ENCODE results near the gene DAPP1. TPM values are rescaled to one million over a fixed set of nuclear protein-coding genes. Genes with fewer than 3 reads are reported as not detected.
"Not testable (repeated sequence)": the region's sequence is repeated elsewhere in the genome, so short reads cannot be mapped to it uniquely, and the experiment has no call there.

DAPP1 gene
- total RNA-seq, 2 experiments from 2014 or later: 24.7 to 25.9 TPM

DNA sequence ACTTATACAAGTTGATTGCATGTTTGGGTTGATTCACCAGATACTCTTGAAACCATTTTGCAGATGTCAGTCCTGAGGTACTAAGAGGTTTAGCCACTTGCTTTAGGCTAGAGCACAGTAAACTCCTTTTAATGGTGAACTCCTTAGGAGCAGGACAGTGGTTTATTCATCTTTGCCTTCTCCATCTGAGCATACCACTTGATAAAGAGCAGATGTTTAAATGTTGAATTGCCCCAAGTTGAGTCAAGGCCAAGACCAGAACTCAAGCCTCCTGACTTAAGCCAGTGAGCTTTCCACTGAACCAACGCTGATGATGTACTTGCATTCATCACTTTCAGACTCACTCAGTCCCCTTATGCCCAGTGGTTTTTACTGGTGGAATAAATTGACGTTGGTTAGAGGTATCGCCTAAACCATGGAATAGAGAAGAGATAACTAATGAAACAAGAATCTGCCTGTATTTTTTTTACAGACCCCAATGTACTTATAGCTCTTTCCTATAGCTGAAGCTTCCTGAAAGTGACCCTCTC lies 7.5 kb downstream of the DAPP1 start:
- H3K27me3 Mint-ChIP-seq: no peaks in the 10 kb centered on the region
- H3K4me3 Mint-ChIP-seq: no peak overlapping the region
- intact Hi-C loops (cut with DNase I, micrococcal nuclease): no loop called here
- H3K9me3 Mint-ChIP-seq (ENCODE audit: low read depth): no peaks in the 10 kb centered on the region
- peaks cover 20% of the 10 kb centered on the region for H3K36me3 Mint-ChIP-seq (ENCODE audit: low read depth)
- ATAC-seq (peak; percentile 50), DNase-seq (no peak)
- peaks cover 67% of the 10 kb centered on the region for H3K4me1 Mint-ChIP-seq
- CTCF ChIA-PET: interaction anchor here (1.5 kb wide), 1 partner anchor 12 kb away, joined by 5 read pairs; no protein-coding TSS in a partner anchor
- H3K27ac Mint-ChIP-seq: peak overlapping the region; percentile 14
- POLR2A ChIA-PET: no interaction called here

DNA sequence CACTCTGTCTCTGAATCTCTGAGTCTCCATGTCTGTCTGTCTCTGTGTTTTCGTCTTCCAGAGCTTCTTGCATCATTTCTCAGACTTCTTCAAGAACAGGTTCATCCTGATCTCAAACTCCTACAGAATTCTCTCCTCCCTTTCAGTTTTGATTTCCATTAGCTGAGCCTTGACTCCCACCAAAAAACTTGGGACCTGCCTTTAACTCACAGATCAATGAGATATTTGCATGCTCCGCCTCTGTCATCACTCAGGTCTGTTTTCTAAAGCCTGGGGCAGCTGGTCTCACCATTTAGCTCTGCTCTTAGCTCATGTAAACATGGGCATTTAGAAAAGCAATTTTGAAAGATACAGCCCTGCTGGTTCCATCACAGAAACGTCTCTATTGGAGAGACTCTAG lies 8.6 kb downstream of the DAPP1 start:
- ChIA-PET CTCF (interaction anchor here (1.0 to 1.5 kb wide), 2 partner anchors 14 to 22 kb away, joined by 5 to 7 read pairs; no protein-coding TSS in a partner anchor), POLR2A (no interaction called here)
- Mint-ChIP-seq H3K36me3 (ENCODE audit: low read depth) (peaks cover 17% of the 10 kb centered on the region), H3K4me1 (peaks cover 59% of the 10 kb centered on the region), H3K9me3 (ENCODE audit: low read depth) (no peaks in the 10 kb centered on the region), H3K4me3 (no peak overlapping the region), H3K27me3 (no peaks in the 10 kb centered on the region), H3K27ac (peak overlapping the region; percentile 5)
- ATAC-seq: no peak
- intact Hi-C loops (cut with DNase I, micrococcal nuclease): no loop called here
- no peak for DNase-seq

DNA sequence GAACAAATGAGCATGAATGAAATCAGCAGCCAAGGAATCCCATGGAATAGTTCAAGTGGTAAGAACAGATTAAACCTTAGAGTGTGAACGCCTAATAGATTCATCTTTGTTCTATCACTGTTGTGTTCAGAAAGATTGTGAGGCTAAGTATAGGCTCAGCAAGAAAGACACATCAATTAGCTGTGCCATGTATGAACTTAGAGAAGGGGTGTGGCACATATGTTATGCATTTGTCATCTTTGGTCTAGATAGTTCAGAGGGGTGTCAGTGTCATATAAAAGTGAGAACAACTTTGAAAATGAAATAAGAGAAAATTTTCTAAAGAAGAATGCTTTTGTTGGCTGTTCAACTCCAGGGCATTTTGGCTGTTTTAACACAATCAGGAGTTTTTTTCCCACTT lies 9.4 kb downstream of the DAPP1 start:
- H3K36me3 Mint-ChIP-seq (ENCODE audit: low read depth): peaks cover 17% of the 10 kb centered on the region
- no peak overlapping the region for H3K27ac Mint-ChIP-seq
- DNase-seq: no peak
- no peaks in the 10 kb centered on the region for H3K9me3 Mint-ChIP-seq (ENCODE audit: low read depth)
- ChIA-PET POLR2A (no interaction called here), CTCF (interaction anchor here (0.6 kb wide), 1 partner anchor 19 kb away, joined by 3 read pairs; no protein-coding TSS in a partner anchor)
- no peak for ATAC-seq
- H3K27me3 Mint-ChIP-seq: no peaks in the 10 kb centered on the region
- no peak overlapping the region for H3K4me3 Mint-ChIP-seq
- peaks cover 59% of the 10 kb centered on the region for H3K4me1 Mint-ChIP-seq
- intact Hi-C loops (cut with DNase I, micrococcal nuclease): loop anchor here in 1 of 2 experiments (2.0 kb wide), 1 partner anchor 15 kb away; no protein-coding TSS in a partner anchor

DNA sequence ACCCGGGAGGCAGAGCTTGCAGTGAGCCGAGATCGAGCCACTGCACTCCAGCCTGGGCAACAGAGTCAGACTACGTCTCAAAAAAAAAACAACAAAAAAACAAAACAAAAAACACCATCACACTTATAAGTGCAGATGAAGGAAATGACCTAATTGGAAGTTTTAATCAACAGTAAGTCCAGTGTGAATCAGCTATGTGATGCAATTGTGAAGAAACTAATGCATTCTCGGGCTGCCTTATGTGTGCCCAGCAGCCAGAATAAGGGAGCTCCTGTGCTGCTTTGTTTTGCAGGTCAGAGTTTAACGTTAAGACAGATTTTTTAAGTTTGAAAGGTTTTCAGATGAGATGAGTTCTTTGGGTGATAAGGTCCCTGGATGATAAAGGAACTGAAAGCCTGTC lies 10.8 kb downstream of the DAPP1 start:
- CTCF ChIA-PET: interaction anchor here (0.7 to 3.9 kb wide), 7 partner anchors 10 to 105 kb away, joined by 3 to 17 read pairs (median 4); no protein-coding TSS in a partner anchor
- no peak for DNase-seq
- H3K27me3 Mint-ChIP-seq: no peaks in the 10 kb centered on the region
- ATAC-seq: peak; percentile 25
- intact Hi-C loops (cut with DNase I, micrococcal nuclease): loop anchor here in 1 of 2 experiments (2.0 kb wide), 1 partner anchor 13 kb away; no protein-coding TSS in a partner anchor
- no peaks in the 10 kb centered on the region for H3K9me3 Mint-ChIP-seq (ENCODE audit: low read depth)
- H3K4me3 Mint-ChIP-seq: no peak overlapping the region
- POLR2A ChIA-PET: interaction anchor here (0.6 to 1.0 kb wide), 2 partner anchors 11 to 367 kb away, joined by 4 to 5 read pairs; partner anchors contain the start of gene DAPP1
- H3K36me3 Mint-ChIP-seq (ENCODE audit: low read depth): peaks cover 14% of the 10 kb centered on the region
- H3K27ac Mint-ChIP-seq: peak overlapping the region; percentile 47
- peaks cover 45% of the 10 kb centered on the region for H3K4me1 Mint-ChIP-seq

DNA sequence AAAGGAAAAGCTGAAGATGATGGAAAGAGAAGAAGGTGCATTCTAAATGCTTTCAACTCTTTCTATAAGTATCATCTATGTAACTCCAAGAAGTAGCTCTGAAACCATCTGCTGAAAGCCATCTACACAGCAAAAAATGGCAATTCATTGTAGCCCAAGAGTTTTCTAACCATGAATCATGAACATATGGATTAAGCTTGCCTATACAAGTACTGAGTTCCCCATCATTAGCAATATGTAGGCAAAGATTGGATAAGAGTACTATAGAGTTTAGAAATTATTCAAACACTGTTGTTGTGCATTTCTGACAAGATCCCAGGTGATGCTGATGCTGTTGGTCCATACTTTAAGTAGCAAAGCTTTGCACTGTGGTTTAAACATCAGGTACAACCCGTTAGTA lies 11.2 kb downstream of the DAPP1 start:
- Mint-ChIP-seq H3K4me1 (peaks cover 40% of the 10 kb centered on the region), H3K27ac (peak overlapping the region; percentile 47), H3K4me3 (no peak overlapping the region), H3K27me3 (no peaks in the 10 kb centered on the region), H3K9me3 (ENCODE audit: low read depth) (no peaks in the 10 kb centered on the region), H3K36me3 (ENCODE audit: low read depth) (peaks cover 11% of the 10 kb centered on the region)
- ATAC-seq (no peak), DNase-seq (no peak)
- ChIA-PET POLR2A (interaction anchor here (0.6 to 1.2 kb wide), 3 partner anchors 11 to 367 kb away, joined by 3 to 5 read pairs (median 4); partner anchors contain the start of gene DAPP1), CTCF (interaction anchor here (0.7 to 3.9 kb wide), 10 partner anchors 10 to 104 kb away, joined by 3 to 17 read pairs (median 4); partner anchors contain the start of gene DAPP1)
- intact Hi-C loops (cut with DNase I, micrococcal nuclease): loop anchor here in 1 of 2 experiments (2.0 kb wide), 1 partner anchor 13 kb away; no protein-coding TSS in a partner anchor

DNA sequence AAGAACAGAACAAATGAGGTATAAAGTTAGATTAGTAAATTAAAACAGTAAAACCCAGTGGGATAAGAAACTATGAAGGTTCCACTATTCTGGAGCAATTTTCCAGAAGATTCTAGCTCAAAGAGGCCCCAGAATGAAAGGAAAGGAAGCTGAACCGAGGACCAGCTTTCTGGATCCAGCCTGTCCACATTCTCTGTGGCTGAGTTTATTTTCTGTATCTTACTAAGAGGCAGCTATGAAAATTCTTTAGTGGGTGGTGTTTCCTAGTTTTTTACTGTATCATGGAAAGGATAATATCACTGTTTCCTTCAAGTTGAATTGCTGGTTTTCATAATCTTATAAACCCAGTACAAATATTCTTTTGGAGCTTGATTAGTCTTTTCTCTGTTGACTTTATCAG lies 11.8 kb downstream of the DAPP1 start:
- Mint-ChIP-seq H3K27me3 (no peaks in the 10 kb centered on the region), H3K27ac (no peak overlapping the region), H3K9me3 (ENCODE audit: low read depth) (no peaks in the 10 kb centered on the region), H3K36me3 (ENCODE audit: low read depth) (peaks cover 10% of the 10 kb centered on the region), H3K4me1 (peaks cover 39% of the 10 kb centered on the region), H3K4me3 (no peak overlapping the region)
- no peak for DNase-seq
- no peak for ATAC-seq
- ChIA-PET POLR2A (interaction anchor here (1.2 kb wide), 1 partner anchor 19 kb away, joined by 3 read pairs; no protein-coding TSS in a partner anchor), CTCF (interaction anchor here (0.8 to 3.9 kb wide), 8 partner anchors 11 to 79 kb away, joined by 3 to 17 read pairs (median 4); partner anchors contain the start of gene DAPP1)
- intact Hi-C loops (cut with DNase I, micrococcal nuclease): no loop called here

DNA sequence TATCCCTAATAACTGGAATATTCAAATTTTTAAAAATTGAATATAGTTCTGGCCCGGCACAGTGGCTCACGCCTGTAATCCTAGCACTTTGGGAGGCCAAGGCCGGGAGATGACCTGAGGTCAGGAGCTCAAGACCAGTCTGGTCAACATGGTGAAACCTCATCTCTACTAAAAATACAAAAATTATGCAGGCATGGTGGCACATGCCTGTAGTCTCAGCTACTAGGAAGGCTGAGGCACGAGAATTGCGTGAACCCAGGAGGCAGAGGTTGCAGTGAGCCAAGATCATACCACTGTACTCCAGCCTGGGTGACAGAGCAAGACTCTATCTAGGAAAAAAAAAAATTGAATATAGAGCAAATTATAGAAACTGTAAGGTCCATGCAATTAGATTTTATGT lies 13.4 kb downstream of the DAPP1 start:
- POLR2A ChIA-PET, ATAC-seq: not testable (repeated sequence)

DNA sequence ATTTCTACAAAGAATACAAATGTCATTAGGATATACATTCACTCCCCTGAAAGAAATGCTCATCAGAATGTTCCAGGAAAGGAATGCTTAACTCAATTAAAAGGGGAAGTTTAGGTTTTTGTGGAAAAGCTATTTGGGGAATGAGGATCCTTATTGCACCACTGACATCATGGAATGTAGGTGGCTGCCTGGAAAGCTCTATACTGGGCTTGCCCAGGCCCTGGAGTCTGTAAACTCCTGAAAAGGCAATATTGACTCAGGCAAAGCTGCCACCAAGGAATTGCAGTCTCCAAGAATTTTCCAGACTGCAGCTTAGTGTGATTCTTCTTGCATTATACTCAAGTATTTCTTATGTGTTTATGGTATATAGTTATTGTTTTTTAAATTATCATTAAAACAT lies 15.7 kb downstream of the DAPP1 start:
- H3K9me3 Mint-ChIP-seq (ENCODE audit: low read depth): no peaks in the 10 kb centered on the region
- no peak overlapping the region for H3K27ac Mint-ChIP-seq
- CTCF ChIA-PET: interaction anchor here (0.6 kb wide), 1 partner anchor 122 kb away, joined by 3 read pairs; no protein-coding TSS in a partner anchor
- no peaks in the 10 kb centered on the region for H3K27me3 Mint-ChIP-seq
- POLR2A ChIA-PET: no interaction called here
- ATAC-seq (no peak), DNase-seq (no peak)
- peaks cover 14% of the 10 kb centered on the region for H3K4me1 Mint-ChIP-seq
- H3K36me3 Mint-ChIP-seq (ENCODE audit: low read depth): peaks cover 17% of the 10 kb centered on the region
- intact Hi-C loops (cut with DNase I, micrococcal nuclease): no loop called here
- no peak overlapping the region for H3K4me3 Mint-ChIP-seq

More for the DNA sequence above, 13.4 kb downstream of the DAPP1 start:
- CTCF ChIA-PET: interaction anchor here (1.0 to 3.9 kb wide), 6 partner anchors 9 to 55 kb away, joined by 3 to 17 read pairs (median 3); partner anchors contain the start of gene DAPP1
- intact Hi-C loops (cut with DNase I, micrococcal nuclease); H3K4me3 Mint-ChIP-seq; DNase-seq; H3K27ac Mint-ChIP-seq; H3K27me3 Mint-ChIP-seq; H3K9me3 Mint-ChIP-seq (ENCODE audit: low read depth); H3K36me3 Mint-ChIP-seq (ENCODE audit: low read depth): not testable (repeated sequence)
- peaks cover 24% of the 10 kb centered on the region for H3K4me1 Mint-ChIP-seq

DNA sequence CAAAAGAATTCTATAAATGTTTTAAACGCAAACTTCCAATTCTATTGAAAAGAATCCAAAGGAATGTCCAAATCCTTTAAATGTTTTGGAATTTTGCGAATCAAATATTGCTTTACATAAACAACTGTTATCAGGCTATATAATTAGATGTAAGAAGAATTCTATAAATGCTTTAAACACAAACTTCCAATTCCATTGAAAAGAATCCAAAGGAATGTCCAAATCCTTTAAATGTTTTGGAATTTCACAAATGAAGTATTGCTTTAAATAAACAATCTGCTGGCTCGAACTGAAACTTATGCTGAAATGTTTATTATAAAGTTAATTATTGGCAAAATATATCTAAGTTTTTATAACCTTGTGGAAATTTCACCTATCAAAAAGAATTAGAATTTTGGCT lies 16.1 kb downstream of the DAPP1 start:
- Mint-ChIP-seq H3K9me3 (ENCODE audit: low read depth) (no peaks in the 10 kb centered on the region), H3K4me3 (no peak overlapping the region), H3K4me1 (peaks cover 10% of the 10 kb centered on the region), H3K27me3 (no peaks in the 10 kb centered on the region), H3K36me3 (ENCODE audit: low read depth) (peaks cover 17% of the 10 kb centered on the region), H3K27ac (no peak overlapping the region)
- intact Hi-C loops (cut with DNase I, micrococcal nuclease): no loop called here
- ATAC-seq (no peak), DNase-seq (no peak)
- CTCF ChIA-PET: no interaction called here
- POLR2A ChIA-PET: interaction anchor here (0.7 kb wide), 1 partner anchor 122 kb away, joined by 3 read pairs; no protein-coding TSS in a partner anchor

DNA sequence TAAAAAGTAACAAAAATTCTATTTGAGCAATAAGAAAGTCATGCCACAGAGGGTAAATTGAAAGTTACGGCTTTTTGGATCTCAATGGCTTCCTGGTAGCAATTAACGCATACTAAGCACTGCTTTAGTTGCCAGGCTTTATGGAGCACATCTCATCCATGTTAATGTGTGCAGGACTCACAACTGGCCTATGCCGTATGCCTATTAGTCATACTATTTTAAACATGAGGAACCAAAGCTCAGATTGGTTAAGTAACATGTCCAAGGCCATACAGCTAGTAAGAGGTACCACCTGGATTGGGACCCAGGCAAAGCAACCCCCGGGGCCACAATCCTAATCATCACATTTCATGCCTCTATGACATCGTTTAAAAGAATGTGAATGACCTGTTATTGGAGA lies 17.1 kb downstream of the DAPP1 start:
- Mint-ChIP-seq H3K9me3 (ENCODE audit: low read depth) (no peaks in the 10 kb centered on the region), H3K4me3 (no peak overlapping the region), H3K36me3 (ENCODE audit: low read depth) (peaks cover 17% of the 10 kb centered on the region), H3K27ac (no peak overlapping the region), H3K27me3 (no peaks in the 10 kb centered on the region), H3K4me1 (peaks cover 2% of the 10 kb centered on the region)
- no peak for DNase-seq
- ChIA-PET CTCF (interaction anchor here (0.5 to 0.6 kb wide), 2 partner anchors 26 to 787 kb away, joined by 3 to 4 read pairs; no protein-coding TSS in a partner anchor), POLR2A (no interaction called here)
- intact Hi-C loops (cut with DNase I, micrococcal nuclease): no loop called here
- no peak for ATAC-seq

DNA sequence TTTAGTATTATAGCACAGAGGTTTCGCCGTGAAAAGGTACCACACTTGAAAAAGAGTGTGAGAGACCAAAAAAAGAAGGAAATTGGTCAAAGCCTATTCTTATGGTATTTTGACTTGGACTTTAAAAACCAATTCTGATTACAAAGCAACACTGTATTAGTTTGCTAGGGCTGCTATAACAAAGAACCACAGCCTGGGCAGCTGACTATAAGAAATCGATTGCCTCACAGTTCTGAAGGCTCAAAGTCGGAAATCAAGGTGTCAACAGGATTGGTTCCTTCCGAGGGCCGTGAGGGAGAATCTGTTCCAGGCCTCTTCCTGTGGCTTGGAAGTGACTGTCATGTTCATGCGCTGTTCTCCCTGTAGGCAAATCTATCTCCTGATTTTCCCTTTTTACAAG lies 17.9 kb downstream of the DAPP1 start:
- H3K36me3 Mint-ChIP-seq (ENCODE audit: low read depth): peaks cover 19% of the 10 kb centered on the region
- ATAC-seq (no peak), DNase-seq (no peak)
- H3K9me3 Mint-ChIP-seq (ENCODE audit: low read depth): no peaks in the 10 kb centered on the region
- CTCF ChIA-PET: interaction anchor here (0.5 kb wide), 1 partner anchor 27 kb away, joined by 3 read pairs; no protein-coding TSS in a partner anchor
- H3K4me3 Mint-ChIP-seq: no peak overlapping the region
- intact Hi-C loops (cut with DNase I, micrococcal nuclease): no loop called here
- H3K27me3 Mint-ChIP-seq: no peaks in the 10 kb centered on the region
- H3K4me1 Mint-ChIP-seq: peaks cover 2% of the 10 kb centered on the region
- POLR2A ChIA-PET: no interaction called here
- no peak overlapping the region for H3K27ac Mint-ChIP-seq

DNA sequence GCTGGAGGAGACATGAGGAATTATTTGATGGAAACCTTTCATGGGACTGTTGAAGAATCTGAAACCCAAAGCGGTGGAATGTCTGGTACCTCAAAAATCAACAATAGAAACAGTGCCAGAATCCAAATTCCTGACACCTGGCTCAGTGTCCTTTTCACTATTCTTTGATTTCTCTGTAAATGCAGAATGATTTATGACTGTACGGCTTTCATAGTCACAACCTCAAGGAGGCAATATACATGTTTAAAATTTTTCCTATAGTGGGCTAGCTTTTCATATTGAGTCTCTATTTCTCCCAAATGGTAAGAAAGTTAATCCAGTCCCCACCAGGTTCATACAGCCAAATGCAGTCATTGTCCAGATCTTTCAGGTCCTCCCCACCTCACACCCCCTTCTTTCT lies 19.3 kb downstream of the DAPP1 start:
- POLR2A ChIA-PET: no interaction called here

More for the DNA sequence above, 19.3 kb downstream of the DAPP1 start:
- no peak overlapping the region for H3K4me3 Mint-ChIP-seq
- CTCF ChIA-PET: interaction anchor here (1.0 to 1.2 kb wide), 3 partner anchors 24 to 49 kb away, joined by 3 to 4 read pairs (median 3); no protein-coding TSS in a partner anchor
- ATAC-seq (no peak), DNase-seq (no peak)
- no peaks in the 10 kb centered on the region for H3K27me3 Mint-ChIP-seq
- peaks cover 6% of the 10 kb centered on the region for H3K4me1 Mint-ChIP-seq
- H3K27ac Mint-ChIP-seq: no peak overlapping the region
- H3K36me3 Mint-ChIP-seq (ENCODE audit: low read depth): peaks cover 24% of the 10 kb centered on the region
- no peaks in the 10 kb centered on the region for H3K9me3 Mint-ChIP-seq (ENCODE audit: low read depth)
- intact Hi-C loops (cut with DNase I, micrococcal nuclease): no loop called here

Data from activated CD4-positive, alpha-beta T cell treated with anti-CD3 and anti-CD28 coated beads for 36 hours (primary cell).